Stimulated activated CD4-positive, alpha-beta T cell treated with anti-CD3 and anti-CD28 coated beads, Interleukin-1b, Interleukin-23, amount 100 ng/mL, for 24 hours (primary cell): ENCODE data around the gene HAUS8.
"Not testable (repeated sequence)": the region's sequence is repeated elsewhere in the genome, so short reads cannot be mapped to it uniquely, and the experiment has no call there.

Source experiments
- DNase-seq, 4 experiments: peaks; one replicate each; pipeline ENCODE4 v3.0.0-alpha.2; 2020; ENCODE audit warnings: low read depth in 4 of 4, low spot score in 1 of 4

The HAUS8 gene

DNA sequence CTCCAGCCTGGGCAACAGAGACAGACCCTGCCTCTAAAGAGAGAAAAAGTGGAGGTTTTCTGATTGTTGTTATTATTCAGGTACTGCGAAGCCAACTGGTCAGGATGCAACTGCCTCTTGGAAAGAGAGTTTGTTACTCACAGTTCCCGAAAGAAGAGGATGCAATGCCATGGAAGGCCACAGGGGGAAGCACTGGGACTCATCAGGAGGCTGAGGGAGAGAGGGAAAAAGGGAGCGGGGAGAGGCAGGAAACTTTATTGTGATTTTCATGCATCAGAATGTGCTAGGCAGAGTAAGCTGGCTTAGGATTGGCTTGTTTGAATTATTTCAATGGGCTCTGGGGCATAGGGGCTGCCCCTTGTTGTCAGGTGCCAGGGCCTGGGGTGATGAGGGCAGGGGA is 27.9 kb upstream of the HAUS8 start:
- no peak for DNase-seq

DNA sequence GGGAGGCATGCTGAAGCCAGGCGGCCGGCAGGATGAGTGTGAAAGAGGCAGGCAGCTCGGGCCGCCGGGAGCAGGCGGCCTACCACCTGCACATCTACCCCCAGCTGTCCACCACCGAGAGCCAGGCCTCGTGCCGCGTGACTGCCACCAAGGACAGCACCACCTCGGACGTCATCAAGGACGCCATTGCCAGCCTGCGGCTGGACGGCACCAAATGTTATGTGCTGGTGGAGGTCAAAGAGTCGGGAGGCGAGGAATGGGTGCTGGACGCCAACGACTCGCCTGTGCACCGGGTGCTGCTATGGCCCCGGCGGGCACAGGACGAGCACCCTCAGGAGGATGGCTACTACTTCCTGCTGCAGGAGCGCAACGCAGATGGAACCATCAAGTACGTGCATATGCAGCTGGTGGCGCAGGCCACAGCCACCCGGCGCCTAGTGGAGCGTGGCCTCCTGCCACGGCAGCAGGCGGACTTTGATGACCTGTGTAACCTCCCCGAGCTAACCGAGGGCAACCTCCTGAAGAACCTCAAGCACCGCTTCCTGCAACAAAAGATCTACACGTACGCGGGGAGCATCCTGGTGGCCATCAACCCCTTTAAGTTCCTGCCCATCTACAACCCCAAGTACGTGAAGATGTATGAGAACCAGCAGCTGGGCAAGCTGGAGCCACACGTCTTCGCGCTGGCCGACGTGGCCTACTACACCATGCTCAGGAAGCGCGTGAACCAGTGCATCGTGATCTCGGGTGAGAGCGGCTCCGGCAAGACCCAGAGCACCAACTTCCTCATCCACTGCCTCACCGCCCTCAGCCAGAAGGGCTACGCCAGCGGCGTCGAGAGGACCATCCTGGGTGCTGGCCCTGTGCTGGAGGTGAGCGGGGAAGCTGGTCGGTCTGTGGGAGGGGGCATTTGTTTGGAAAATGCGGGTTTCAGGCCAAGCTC is 26.7 kb upstream of the HAUS8 start:
- no peak for DNase-seq

DNA sequence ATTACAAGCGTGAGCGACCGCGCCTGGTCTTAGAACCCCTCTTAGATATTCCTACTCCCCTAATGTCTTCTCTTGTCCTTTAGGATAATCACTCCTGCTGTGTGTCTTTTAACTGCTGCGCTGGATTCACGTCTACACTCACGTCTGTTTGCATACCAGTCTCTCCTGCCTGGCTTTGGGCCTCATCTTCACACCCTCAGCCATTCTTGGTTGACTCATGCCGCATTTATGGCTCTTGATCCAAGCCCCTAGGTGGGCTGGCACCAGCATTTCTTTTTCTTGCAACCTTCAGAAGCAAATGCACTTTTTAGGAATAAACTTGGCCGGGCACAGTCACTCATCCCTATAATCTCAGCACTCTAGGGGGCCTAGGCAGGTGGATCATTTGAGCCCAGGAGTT is 23.1 kb upstream of the HAUS8 start:
- DNase-seq: no peak

DNA sequence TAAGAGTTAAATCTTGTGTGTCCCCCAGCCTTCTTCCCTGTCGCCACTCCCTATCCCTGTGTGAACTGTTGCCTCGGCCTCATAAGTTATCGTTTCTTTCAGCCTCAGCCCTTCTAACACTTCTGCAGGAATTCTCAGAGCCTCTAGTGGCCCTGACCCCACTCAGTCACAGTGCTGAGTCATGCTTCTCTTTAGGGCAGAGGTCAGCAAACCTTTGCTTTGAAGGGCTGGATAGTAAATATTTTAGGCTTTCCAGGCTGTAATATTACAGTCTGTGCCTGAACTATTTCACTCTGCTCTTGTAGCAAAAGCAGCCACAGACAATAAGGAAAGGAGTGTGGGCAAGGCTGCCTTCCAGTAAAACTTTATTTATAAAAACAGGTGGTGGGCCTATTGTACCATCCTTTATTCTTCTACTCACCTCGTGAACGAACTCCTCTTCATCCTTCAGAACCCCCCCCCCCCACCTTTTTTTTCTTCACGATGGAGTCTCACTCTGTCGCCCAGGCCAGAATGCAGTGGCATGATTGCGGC is 22.4 kb upstream of the HAUS8 start:
- no peak for DNase-seq

DNA sequence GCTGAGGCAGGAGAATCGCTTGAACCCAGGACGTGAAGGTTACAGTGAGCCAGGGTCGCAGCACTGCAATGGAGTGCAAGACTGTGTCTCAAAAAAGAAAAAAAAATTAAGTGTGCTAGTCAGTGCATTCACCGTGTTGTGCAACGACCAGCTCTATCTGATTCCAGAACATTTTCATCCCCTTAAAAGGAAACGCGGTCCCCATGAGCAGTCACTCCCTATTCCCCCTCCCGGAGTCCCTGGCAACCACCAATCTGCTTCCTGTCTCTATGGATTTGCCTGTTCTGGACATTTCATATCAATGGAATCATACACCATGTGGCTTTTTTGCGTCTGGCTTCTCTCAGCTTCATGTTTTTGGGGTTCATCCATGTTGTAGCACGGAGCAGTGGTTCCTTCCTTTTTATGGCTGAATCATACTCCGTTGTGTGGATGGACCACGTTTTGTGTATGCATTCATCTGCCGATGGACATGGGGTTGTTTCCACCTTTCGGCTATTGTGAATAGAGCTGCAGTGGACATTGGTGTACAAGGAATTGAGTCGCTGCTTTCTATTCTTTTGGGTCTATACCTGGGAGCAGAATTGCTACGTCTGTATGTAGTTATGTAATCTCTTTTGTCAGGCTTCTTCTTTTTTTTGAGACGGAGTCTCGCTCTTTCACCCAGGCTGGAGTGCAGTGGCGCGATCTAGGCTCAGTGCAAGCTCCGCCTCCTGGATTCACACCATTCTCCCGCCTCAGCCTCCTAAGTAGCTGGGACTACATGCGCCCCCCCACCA is 20.1 kb upstream of the HAUS8 start:
- DNase-seq: no peak

DNA sequence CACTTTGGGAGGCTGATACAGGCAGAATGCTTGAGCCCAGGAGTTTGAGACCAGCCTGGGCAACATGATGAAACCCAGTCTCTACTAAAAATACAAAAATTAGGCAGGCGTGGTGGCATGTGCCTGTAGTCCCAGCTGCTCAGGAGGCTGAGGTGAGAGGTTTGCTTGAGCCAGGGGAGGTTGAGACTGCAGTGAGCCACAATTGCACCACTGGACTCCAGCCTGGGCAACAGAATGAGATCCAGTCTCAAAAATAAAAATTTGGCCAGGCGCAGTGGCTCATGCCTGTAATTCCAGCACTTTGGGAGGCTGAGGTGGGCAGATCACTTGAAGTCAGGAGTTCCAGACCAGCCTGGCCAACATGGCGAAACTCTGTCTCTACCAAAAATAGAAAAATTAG is 19.4 kb upstream of the HAUS8 start:
- DNase-seq: not testable (repeated sequence)

DNA sequence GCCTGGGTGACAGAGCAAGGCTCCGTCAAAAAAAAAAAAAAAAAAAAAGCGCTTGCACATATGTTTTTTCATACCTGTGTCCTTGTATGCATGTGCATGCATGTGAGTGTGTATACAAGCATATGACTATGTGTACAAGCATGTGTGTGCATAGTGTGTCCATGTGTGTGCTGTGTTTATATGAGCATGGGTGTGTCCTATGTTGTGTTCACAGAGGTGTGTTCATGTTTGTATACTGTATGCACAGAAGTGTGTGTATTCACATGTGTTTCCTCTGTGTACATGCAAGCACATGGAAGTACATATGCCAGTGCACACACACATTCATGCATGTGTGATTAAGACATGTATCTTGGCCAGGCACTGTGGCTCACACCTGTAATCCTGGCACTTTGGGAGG is 17.4 kb upstream of the HAUS8 start:
- no peak for DNase-seq

DNA sequence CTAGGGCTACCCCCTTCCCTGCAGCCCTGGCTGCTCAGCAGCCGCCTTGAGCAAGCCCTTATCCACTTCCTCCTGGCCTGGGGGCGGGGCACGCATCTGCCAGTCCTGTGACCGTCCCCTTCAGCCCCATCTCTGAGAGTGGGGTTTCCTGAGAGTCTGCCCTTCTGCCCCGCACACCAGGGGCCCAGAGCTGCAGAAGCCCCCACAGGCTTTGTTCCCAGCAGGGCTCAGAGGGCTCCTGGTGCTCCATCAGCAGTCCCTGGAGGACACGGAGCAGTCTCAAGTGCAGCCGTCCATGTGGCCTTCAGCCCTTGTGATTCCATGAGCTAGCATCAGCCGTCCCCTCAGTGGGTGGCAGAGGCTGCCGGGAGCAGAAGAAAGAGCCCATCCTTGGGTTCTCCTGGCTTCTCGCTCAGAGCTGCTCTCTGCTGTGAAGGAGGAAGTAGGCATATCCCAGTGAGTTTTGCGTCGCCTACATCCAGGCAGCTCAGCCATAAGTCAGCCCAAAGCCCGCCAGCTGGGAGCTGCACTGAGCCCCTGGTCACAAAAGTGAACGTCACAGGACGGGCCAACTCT is 16.6 kb upstream of the HAUS8 start:
- DNase-seq: no peak

DNA sequence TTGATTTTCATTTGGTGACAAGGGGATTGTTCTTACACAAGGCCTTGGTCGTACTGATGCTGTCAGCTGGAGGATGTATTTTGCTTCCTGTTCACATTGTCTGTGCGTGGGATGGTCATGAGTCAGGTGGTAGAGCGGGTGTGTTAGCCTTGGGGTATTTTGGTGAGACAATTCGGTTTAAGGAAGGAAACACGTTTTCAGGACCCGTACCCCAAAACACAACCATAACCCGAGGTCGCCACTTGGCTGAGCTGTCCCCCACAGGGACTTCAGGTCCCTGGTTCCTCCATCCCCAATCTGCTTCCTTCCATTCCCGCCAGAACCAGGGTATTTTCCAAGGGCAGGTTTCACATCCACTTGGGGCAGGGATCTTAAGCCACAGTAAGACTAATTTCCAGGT is 15.3 kb upstream of the HAUS8 start:
- DNase-seq: no peak

DNA sequence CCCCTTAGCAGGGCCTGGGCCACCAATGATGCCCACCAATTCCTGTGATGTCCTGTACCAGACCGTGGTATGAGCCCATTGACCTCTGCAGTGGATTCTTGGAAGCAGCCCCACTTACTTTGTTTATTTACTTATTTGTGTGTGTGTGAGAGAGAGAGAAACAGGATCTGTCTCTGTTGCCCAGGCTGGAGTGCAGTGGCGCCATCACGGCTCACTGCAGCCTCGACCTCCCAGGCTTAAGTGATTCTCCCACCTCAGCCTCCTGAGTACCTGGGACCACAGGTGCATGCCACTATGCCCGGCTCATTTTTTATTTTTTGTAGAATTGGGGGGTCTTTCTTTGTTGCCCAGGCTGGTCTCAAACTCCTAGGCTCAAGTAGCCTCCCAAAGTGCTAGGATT is 13.3 kb upstream of the HAUS8 start:
- DNase-seq: no peak

DNA sequence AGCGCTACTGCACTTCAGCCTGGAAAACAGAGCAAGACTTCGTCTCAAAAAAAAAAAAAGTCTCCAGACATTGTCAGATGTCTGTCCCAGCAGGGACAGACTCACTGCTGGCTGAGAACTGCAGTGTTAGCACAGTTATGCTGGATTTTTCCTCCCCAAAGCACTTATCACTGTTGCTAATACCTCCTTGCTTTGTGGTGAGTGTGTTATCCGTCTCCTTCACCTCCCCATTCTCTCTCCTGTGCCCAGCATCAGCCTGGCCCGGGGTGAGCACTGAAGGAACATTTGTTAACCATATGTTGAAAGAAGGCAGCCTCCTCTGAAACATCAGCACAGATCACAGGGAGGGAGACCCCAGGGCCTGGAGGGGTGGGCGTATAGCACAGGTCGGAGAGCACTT is 11.6 kb upstream of the HAUS8 start:
- DNase-seq: no peak

DNA sequence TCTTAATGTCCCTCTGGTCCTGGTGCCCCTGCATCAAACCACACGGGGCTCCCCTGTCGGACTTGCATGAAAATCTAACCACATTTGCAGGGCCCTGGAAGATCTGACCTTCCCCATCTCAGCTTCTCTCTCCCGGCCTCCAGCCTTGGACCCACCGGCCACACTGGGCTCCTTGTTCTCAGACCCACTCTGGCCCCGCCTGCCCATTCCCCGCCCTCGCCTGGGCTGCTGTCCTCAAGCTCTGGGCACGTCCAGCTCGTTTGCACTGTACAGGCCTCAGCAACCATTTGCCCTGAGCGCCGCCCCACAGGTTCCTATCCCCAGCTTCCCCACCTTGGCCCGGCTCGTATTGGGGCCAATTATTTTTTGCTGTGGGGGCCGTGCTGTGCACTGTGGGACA is 10.9 kb upstream of the HAUS8 start:
- DNase-seq: no peak

DNA sequence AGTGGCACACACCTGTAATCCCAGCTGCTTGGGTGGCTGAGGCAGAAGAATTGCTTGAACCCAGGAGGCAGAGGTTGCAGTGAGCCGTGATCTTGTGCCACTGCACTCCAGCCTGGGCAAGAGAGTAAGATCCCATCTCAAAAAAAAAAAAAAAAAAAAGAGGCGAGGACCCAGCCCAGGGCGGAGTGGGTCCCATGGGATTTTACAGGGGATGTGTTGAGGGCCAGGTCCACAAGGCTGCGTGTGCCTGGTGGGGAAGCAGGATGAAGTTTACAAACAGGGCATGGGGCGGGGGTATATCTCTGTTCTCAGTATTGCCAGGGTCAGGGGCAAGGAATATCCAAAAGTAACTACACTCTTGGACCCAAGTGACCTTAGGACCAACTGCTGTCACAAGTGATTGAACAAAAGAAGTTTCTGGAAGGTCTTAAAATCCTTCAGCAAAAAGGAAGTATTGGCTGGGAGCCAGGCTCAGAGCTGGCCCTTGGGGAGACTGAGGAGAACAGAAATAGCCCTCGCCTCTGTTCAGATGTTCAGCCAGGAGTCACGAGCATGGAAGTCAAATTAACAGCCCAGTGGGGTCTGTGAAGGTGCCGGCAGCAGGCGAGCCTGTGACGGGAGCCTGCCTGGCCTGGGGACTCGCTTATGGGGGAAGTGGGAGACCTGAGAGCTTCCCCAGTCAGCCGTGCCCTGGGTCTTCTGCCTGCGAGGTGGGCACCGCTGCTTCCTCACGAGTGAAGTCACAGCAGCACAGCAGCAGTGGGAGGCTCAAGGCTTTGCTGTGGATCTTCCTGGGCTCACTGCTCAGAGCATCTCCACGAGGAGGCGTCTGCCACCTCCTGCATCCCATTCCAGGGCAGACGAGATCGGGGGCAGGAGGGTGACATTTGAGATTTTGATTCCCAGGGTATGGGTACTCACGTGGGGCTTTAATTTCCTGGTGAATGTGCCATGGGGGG is 6.7 kb upstream of the HAUS8 start:
- DNase-seq: no peak

DNA sequence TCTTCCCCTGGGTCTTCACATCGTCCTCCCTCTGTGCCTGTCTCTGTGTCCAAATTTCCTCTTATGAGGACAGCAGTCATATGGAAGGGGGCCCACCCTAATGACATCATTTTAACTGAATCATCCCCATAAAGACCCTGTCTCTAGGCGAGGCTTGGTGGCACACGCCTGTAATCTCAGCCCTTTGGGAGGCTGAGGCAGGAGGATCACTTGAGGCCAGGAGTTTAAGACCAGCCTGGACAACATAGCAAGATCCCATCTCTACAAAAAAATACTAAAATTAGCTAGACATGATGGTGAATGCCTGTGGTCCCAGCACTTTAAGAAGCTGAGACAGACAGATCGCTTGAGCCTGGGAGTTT is 5.2 kb upstream of the HAUS8 start:
- DNase-seq: no peak

DNA sequence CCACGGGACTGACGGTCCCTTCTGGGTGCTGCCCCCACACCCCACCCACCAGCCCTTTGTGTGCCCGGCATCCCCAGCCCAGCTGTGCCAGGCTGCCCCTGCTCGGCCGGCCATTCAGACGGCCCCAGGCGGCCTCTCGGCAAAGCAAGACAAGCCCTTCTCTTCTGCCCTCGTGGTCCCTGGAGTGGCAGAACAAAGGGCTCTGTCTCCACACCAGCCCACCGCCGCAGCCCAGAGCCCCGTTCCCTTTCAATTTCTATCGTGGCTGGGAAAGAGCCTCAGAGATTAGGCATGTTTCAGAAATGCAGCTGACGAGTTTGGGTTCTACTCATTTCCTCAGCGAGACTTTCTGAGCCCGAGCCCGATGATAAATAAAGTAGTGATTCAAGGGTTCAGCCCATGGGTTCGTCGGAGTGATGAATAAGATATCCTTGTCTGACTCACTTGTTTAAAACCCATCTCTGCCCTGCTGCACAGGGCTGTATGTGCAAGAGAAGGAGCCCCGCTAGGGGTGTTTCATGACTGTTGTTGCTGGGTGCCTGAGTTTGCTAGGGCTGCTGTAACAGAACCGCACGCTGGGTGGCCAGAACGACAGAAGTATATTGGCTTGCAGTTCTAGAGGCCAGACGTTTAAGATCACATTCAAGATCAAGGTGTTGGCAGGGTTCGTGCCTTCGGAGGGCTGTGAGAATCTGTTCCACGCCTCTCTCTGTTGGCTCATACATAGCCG is 4.6 kb upstream of the HAUS8 start:
- DNase-seq: peak; percentile 34 to 65 (median 48)

DNA sequence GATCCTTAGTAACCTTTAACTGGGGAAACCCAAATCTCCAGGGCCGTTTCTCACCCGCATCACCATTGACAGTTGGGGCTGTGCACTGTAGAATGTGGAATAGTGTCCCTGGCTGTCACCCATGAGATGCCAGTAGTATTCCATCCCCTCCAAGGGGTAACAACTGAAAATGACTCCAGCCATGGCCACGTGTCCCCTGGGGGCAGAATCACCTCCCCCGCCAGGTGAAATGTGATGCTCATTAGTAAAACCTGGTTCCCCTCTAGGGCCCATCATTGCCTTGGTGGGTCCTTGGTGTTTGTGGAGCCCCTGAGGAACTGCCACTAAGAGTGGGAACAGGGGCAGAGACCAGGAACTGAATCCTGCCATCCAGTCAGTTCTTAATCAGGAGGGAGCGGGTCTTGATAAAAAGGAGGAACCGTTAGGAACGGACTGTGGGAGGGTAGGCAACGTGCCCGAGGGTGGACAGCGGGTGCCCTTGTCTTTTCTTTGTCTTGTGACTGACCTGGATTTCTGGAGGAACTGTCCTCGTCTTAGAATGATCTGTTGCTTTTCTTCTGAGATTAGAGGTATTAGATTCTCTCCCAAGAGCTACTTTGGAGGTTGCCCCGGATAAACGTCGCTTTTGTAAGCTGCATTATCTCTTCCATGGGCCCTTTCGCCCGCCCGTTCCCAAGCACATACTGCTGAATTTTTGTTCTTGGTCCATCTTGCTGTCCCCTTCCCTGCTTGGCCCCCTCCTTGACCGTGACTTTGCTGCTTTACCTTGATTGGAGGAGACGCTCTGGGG is 3.9 kb upstream of the HAUS8 start:
- DNase-seq: no peak

DNA sequence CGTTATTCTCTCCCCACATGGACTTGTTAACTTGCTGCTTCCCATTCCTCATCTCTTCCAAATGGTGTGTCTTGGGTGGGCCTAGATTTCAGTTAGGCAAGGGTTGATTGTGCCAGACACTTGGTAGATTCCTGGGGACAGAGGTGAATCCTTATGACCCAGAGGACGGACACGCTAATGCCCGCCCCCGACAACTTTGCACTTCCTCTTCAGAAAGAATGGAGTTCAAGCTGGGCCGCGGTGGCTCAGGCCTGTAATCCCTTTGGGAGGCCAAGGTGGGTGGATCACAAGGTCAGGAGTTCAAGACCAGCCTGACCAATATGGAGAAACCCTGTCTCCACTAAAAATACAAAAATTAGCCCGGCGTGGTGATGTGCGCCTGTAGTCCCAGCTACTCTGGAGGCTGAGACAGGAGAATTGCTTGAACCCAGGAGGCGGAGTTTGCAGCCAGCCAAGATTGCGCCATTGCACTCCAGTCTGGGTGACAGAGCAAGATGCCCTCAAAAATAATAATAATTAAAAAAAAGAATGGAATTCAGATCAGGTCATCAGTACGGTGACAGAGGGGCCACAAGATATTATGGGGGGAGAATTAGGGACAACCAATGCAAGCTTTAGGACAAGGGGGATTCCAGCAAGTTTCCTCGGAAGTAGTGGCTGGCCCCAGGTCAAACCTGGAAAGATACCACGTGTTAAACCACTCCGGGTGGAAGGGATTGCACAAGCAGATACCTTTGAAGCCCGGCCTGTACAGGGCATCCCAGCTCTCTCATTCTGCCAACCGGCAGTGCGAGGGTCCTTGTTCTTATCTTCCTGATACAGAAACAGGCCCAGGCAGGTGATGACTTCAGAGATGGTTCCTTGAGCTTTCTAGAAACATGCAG is 3.0 kb upstream of the HAUS8 start:
- no peak for DNase-seq

DNA sequence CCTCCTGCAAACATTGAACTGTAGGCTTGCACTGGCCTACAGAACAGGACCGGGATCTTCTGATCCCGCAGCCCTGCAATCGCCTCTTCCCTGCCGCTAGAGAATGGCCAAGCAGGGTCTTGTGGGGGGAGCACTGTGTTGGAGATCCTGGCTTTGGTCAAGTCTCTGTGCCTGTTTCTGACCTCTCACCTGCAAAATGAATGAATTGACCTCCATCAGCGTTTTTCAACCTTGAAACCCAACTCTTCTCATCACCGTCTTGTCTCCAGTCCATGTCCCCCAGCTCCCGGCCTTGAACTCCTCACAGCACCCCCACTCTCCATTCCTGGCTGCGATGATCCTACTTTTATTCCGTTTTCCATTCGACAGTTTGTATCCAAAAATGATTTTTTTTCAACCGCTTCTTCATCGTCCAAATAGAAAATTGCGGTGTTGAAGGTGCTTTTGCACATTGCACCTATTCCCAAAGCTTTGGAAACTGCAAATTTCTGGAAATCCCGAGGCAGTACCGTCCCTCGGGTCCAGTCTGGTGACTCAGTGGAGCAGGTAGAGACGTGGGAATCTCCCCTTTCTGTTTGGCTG is 2.3 kb upstream of the HAUS8 start:
- no peak for DNase-seq
